ENCODE results near the gene PSMC5.
"Not testable (repeated sequence)": the region's sequence is repeated elsewhere in the genome, so short reads cannot be mapped to it uniquely, and the experiment has no call there.

DNA sequence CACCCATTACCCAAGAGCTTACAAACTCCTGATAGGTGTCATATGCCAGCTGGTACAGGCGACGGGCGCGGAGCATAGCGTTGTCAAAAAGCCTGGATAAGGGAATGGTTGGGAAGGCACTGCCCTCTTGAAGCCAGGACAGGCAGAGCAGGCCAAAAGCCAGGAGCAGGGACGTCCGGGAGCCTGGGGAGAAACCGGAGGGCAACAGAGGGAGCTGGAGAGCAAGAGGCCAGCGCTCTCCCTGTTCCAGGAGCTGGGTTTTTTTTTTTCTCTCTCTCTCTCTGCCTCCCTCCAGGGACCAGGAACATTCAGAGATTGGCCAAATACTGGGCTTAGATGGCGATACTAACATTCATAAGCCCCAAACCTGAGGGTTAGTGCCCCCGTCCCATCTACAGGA, 54.1 kb downstream of the PSMC5 start:
- not testable (repeated sequence) for TF ChIP-seq POLR2A (IDR thresholded peaks at IDR 0.05; ENCODE audit: low read depth, low read length); POLR2AphosphoS5 (IDR thresholded peaks at IDR 0.05; ENCODE audit: low read depth, low read length); TAF1 (IDR thresholded peaks at IDR 0.05; ENCODE audit: low read depth, low read length); PAX5 (IDR thresholded peaks at IDR 0.05; ENCODE audit: insufficient read depth, low read length, severe bottlenecking); POU2F2 (IDR thresholded peaks at IDR 0.05; ENCODE audit: low read depth, low read length); SPI1 (IDR thresholded peaks at IDR 0.05; ENCODE audit: low read depth, low read length)

Measured in GM12891 (cell line).